Activated CD8-positive, alpha-beta memory T cell treated with anti-CD3 and anti-CD28 coated beads for 24 hours (primary cell): ENCODE data around the gene DALRD3.

ENCODE experiments used
- DNase-seq: peaks from one replicate; pipeline ENCODE4 v3.0.0-alpha.2; 2020

The DALRD3 gene

DNA sequence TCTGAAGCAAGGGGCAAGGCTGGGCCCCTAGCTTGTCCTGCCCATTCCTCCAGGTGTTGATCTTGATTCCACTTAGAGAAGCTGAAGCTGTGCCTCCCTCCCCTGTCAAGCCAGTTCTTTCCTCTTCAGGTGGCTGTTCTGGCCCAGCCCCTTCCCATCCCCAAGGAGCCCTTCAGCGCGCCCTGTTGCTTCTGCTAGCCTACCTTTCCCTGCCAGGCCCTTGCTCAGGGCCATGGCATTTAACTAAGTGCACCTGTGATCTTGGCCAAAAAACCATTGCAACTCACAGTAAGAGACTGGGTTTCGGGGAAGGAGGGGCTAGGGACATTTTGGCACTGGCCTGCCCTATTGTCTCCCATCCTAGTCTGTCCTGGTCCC, 13.1 kb downstream of the DALRD3 start:
- DNase-seq, result no peak

DNA sequence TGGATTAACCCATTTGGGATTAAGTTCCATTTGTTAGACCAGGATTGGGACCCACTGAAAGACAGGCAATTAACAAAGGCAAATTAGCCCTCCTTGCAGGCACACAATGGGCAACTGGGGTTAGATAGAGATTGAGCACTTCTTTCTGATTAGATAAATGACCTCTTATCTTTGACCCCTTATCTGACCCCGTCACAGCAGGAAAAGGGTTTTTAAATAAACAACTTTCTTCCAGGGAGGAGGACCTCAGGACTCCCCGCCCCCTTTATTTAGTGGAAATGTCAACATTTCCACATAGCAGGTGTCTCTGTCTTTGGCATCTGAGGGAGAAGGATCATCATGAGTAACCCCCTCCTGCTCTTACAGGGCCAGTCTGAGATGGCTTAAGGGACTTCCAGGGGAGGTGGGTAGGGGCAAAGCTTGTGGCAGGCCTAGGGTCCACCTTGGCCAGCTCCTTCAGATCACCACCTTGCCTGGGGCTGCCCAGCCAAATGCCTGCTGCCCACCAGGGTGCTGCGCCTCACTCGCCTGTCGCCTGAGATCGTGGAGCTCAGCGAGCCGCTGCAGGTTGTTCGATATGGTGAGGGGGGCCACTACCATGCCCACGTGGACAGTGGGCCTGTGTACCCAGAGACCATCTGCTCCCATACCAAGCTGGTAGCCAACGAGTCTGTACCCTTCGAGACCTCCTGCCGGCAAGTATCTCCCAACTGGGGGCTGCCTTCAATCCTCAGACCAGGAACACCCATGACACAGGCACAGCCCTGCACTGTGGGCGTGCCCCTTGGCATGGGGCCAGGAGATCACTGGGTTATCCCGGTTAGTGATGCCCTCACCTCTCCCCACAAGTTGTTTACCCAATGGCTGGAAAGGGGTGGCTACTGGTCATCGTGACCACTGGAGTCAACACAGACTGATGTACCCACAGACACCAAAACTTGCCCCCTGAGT, 13.8 kb downstream of the DALRD3 start:
- DNase-seq, result no peak

DNA sequence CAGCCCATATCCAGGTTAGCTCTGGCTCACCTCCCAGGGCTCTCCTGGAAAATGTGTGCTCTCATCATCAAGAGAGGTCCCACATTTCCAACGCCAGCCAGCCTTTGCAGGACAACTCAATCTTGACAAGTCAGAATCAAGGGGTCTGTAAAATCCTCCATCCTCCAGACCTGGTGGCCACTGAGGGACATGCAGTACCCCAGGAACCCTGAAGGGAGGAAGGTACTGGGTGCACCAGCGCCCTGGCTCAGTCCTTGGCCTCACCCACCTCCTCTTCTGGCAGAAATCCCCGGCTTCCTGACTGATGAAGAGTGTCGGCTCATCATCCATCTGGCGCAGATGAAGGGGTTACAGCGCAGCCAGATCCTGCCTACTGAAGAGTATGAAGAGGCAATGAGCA, 17.2 kb downstream of the DALRD3 start:
- no peak for DNase-seq

DNA sequence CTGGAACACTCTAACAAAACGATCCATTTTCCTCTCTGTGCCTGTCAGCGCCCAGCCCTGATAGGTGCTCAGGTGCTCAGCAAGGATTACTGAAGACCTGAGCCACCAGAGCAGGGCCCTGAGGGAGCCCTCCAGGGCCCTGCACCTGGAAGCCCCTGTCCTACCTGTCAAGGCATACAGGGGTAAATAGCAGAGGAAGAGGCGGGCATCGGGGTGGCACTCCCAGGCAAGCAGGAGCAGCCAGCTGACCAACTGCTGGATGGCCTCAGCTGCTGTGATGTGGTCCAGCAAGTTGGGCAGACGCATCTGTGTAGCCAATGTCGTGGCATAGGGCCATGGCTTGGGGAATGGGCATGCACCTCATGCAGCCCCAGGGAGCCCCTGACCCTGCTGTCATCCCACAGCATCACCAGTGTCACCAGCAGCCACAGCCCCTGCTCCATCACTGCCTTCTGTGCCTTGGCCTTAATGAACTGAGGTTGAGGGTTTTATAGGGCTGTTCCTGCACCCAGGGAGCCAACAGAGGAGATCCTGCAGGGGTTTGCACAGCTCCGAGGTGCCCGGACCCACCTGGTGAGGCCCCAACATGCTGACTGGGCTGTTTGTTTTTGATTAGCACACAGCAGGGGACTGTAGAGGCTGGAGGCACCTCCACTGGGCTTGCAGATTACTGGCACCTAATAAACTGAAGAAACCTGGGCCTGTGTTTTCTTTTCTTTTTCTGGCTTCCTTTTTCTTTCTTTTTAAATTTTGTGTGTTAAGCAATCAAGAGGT, 19.1 kb downstream of the DALRD3 start:
- no peak for DNase-seq

DNA sequence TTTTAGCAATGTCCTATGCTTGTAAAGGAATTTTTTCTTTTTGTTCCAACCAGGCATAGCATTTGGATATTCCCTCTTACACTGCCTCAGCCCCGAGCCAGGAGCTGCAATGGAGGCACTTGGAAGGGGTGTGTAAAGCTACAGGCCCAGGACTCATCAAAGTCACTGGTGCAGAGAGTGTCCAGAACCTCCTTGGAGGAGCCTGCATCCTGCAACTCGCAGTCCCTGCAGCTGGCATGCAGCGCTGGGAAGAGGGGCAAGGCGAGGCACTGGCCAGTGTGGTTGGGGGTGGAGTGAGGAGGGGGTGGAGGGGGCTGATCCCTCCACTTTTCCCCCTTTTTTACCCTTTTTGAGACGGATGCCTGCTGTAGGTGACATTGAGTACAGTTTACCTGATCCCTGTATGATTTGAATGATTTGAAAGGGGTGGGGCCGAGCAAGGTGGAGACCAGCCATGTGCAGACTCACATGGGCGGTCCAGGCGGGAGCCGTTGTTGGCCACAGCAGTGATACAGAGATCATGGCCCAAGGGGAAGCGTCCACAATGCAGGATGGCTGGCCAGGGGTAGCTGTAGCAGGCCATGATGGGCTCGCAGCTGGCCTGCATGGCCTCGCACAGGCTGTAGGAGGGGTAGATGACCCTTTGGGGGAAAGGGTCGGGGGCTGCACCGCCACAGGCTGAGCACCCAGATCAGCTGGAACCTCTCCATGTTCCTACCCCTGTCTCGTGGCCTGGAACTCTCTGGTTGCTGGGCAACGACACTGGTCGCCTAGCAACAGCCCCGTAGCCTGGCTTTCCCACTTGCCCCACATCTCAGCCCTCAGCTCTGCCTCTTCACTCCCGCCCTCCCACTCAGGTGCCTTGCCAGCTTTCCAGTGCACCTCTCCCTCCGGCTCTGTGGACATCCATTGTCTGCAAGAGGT, 20.4 kb downstream of the DALRD3 start:
- DNase-seq, result no peak

DNA sequence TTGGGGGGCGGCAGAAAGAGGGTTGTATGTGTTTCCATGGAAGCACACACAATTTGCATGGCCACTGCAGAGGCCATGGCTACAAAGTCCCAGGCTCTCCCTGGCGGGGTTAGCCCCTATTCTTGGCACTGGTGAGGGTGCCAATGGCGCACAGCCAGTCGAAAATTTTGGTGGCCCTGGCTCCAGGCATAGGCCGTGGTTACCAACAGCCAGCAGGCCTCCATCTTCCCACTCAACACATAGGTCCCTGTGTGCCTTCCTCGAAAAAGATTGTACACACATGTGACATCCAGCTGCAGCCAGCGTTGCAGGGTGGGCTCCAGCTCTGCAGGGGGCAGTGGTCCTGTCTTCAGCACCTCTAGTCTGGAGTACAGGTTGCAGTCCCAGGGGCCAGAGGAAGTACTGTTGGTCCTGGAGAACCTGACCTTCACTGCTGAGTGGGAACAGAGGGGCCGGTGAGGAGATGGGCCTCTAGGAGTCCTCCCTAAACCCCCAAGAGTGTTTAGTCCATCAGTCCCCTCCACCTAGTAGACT, 21.2 kb downstream of the DALRD3 start:
- no peak for DNase-seq

DNA sequence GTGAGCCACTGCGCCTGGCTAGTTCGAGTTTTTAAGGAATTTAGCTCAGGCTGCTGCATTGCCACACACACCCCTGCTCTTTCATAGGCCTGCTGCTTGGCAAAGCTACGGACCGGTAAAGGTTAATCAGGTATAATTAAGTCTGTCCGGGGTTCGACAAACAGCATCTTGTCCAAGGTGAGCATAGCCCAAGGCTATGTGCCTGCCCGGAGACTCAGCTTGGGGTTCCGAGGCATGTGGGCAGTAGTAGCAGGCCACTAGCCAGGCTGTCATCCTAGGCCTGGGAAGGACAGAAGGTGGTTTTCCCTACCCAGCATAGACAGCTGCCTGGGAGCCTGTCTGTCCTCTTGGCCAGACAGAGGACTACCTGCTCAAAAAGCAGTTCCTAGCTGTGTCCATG, 21.7 kb downstream of the DALRD3 start:
- DNase-seq, result no peak

DNA sequence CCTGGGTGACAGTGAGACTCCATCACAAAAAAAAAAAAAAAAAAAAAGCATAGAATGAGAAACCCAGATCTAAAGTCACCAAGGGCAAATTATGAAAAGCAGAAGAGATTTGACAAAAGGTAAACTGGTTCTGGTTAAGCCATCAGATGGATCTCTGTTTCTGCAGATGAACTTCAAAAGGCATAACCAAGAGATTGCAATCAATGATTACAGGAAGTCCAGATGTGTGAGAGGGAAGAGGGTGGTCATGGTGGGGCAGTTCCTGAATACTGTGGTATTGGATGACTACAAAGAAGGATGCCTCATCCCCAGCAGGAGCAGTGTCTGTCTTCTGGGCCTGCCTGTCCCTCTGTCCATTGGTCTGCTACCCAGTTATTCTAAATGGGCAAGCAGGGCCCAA, 24.5 kb downstream of the DALRD3 start:
- DNase-seq, result no peak

DNA sequence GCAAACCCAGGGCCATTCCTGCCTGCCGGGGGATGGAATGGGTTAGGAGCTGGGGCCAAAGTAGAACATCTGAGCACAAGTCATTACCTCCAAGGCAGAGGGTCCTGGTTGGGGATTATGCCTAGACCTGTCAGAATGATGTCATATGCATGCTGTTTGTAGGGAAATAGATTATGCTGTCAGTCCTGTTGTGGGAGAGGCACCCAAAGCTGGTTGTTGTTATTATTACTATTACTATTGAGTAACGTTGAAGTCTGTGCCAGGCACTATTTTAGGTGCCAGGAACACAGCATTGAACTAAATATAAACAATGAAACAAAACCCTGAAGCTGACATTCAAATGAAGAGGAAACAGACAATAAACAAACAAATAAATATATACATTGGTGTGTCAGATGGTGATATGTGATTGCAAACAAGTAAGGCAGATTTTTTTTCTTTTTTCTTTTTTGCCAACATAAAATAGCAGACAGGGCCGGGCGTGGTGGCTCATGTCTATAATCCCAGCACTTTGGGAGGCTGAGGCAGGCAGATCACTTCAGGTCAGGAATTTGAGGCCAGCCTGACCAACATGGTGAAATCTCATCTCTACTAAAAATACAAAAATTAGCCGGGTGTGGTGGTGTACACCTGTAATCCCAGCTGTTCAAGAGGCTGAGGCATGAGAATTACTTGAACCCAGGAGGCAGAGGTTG, 26.4 kb downstream of the DALRD3 start:
- DNase-seq, result no peak

DNA sequence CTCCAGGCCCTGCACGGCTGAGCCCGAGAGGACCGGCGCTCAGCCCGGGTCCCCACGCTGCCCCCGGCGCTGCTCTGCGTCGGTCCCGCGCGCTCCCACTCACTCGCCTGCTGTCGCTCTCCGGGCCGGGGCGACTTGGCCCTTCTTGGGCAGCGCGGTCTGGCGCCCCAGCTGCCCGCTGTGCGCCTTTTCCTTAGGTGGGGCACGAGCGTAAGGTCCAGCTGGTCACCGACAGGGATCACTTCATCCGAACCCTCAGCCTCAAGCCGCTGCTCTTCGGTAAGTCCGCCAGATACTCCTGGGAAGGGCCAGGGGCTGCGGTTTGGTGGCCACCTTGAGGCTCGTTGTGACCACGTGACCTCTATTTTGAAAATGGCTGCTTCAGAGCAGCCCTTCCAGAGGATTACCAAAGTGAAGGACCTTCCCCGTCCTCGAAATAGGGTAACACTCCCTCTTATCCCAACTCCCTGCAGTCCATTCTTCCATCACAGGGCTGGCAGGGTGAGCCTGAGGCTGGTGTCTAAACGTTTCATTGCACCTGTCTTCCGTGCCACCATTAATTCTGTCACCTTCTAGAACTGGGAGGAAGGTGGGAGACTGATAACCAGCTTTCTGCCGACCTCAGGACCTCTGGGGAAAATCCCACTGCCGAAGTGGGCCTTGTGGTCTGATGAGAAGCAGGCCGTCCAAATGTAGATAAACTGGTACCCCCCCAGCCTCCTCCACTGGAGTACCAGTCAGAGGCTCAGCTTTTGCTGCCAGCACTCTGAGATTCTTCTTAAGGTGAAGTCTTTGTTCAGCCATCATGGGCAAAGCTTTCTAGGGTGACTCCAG, 27.5 kb downstream of the DALRD3 start:
- peak; percentile 79 for DNase-seq

DNA sequence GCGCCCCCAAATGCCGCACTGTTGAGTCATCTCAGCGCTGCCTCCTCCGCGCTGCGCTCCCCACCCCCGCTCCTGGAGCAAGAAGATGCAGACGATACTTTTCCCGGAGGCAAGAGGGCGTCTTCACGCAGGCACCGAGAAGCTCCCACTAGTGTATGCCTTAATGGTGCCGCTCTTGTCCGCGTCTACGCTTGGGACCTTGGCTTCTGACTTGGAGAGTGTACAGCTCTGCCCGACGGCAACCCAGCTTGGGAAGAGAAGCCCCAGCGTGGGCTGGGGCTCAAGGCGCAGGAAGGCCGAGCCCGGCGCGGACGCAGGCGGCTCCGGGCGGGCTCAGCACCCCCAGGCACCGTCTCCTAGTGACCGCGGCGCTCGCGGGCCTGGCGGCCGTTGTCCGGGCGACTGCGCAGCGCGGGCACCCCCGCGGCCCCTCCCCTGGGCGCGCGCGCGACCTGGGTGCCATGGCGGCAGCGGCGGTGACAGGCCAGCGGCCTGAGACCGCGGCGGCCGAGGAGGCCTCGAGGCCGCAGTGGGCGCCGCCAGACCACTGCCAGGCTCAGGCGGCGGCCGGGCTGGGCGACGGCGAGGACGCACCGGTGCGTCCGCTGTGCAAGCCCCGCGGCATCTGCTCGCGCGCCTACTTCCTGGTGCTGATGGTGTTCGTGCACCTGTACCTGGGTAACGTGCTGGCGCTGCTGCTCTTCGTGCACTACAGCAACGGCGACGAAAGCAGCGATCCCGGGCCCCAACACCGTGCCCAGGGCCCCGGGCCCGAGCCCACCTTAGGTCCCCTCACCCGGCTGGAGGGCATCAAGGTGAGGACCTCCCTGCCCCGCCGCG, 28.4 kb downstream of the DALRD3 start, which contains the start of gene P4HTM:
P4HTM (plus strand) TSS at position 446 of the 840 bp plus-strand sequence; CDS start at position 462, 16 bp downstream.
- peak; percentile 91 for DNase-seq

DNA sequence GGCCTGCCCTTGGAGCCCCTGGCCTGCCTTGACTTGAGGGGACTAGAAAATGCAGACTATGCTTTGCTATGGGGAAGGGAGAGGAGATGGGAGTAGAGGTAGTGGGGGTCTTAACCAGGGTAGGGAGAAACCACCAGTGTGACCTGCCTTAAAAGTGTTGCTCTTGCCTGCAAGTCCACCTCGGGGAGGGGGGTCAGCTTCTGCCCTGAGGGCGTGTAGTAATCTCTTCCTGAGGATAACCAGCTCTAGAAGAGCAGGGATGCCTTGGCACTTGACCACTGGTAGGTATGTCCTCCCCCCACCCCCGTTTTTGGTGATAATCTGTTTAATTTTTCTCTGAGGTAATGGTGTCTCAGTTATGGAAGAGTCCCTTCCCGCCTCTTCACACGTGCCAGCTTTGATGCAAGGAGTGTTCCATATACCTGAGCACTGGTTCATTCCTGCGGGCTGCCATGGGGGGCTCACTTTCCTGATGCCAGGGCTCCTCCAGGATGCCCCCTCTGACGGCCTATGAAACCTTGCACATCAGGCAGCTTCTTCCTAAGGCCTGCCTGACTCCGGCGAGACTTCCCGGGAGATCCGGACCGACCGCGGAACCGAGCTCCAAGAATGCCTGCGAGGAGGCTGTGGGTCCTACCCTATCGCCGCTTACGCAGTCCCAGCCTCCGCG, 29.1 kb downstream of the DALRD3 start:
- DNase-seq, result no peak

DNA sequence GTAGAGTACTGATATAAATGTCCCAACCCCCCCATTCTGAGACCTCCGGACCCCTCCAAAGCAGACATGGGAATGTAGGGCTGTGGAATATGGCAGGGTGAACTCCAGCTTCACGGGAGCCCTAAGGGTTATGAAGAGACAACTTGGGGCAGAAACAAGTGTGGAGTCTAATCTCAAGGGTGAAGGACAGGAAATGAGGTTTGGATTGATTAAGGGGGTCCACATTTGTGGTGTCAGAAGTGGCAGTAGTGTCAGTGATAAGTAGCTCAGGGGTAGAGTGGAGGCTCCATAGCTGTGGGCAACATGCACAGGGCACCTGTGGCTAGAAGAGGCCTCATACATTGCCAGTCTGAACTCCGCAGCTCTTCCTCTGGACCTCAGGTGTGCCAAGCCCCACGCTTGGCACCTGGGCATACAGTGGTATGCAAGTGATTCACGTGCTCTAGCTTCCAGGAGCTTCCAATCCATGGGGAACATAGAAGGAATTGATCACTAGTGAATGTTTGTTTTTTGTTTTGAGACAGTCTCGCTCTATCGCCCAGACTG, 32.5 kb downstream of the DALRD3 start:
- no peak for DNase-seq

DNA sequence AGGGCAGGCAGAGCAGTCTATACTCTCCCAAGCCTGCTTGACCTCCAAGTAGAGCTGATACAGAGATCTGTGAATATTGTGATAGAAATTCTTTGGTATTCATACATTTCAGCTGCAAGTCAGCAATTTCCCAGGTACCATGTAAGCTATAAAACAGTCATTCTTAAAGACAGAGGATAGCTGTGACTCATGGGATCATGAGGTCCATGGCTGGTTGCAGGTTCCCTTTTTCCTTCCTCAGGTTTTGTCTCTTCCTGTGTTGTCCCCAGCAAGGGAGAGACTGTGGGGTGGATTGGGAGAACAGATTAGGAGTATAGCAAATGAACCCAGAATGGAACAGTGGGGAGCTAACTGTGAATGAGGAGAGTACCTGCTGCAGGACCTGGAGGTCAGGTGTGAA, 33.7 kb downstream of the DALRD3 start:
- DNase-seq, result no peak

DNA sequence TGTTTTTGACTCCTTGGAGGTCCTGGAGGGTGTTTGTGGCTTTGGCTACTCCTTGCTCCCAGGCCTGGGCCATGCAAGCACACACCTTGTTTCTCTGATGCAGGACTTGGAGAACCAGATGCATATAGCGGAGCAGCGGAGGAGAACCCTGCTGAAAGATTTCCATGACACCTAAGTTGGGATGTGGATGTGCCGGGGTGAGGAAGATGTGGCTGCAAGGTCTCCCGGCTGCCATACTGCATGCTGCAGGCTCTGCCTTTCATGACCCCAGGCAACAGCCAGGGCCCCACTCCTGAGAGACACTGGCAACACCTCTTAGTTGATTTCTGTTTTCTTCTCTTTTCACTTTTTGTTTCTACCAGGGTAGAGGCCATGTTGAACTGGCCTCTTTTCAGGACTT, 35.3 kb downstream of the DALRD3 start:
- no peak for DNase-seq

DNA sequence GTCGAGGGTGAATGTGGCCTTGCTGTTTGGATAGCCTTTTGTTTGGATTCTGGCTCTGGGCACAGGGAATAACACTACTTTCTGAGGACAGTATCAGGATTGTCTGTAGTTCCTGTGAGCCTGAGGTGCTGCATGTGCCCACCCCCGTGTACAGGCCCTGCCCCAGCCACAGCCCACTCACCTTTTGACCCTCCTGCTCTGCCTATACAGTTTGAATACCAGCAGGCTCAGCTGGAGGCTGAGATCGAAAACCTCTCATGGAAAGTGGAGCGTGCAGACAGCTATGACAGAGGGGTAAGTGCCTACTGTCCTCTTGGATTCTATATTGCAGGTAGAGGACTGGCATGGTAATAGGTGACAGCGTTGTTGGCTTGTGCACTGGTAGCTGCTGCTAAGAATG, 35.7 kb downstream of the DALRD3 start:
- DNase-seq, result no peak

DNA sequence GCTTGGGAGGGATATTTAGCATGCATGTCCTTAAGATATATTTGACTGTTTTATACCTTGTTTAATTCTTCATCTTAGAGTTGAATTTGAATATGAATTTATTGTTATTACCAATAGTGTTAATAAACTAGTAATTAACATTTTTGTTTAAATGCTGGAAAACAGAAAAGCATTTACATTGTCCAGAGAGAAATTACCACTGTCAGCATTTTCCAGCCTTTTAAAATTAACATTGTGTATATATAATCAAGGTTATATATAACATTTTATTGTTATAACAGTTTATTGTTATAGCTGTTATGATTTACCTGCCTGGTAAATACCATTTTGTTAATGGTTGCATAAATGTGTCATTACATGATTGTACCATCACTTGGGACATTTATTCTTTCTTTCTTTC, 36.4 kb downstream of the DALRD3 start:
- DNase-seq, result no peak

DNA sequence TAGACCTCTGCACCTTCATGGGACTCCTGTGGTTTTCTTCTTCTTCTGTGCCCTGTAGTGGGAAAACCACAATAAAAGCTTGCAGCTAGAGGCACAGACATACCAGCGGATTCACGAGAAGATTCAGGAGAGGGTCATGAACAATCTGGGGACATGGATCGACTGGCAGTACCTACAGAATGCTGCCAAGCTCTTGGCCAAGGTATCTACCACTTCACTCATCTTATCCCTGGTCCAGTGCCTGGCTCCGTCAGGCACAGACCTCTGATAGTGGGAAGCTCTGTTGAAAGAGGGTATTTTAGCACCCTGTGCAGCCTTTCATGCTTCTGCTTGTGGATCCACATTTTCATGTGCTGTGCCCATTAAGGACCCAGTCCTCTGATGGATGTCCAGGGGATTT, 38.1 kb downstream of the DALRD3 start:
- DNase-seq, result no peak

DNA sequence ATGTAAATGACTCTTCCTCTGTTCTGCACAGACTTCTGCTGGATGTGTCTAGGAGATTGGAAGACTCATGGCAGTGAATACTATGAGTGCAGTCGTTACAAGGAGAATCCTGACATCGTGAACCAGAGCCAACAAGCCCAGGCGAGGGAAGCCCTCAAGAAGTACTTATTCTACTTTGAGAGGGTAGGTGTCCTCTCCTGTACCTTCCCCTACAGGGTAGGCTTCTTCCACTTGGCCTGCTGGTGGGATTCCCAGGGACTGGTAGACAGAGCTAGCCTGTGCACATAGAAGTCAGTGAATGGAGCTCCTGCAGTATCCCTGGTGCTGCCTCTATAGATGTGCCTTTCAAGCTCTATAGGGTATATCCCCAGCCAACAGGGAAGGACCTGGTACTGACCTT, 38.9 kb downstream of the DALRD3 start:
- DNase-seq, result no peak
